GM13977 (cell line): ENCODE measurements around the gene SIGLECL1.
"Not testable (repeated sequence)": the region's sequence is repeated elsewhere in the genome, so short reads cannot be mapped to it uniquely, and the experiment has no call there.

Experiments
- DNase-seq: peaks from one replicate; pipeline ENCODE4 v3.0.0; 2012; ENCODE audit warnings: low spot score
- in situ Hi-C: fragments of 300-500 bp; cut with MboI; formaldehyde crosslinking; loops from one replicate; pipeline ENCODE4 v1.12.0; 2022; ENCODE audit warnings: low sequenced_read_pairs, low pct_unique_long_range_greater_than_20kb, mixed read lengths, inconsistent platforms; ENCODE audit not compliant: unreplicated experiment
- TF ChIP-seq, protein P1 (sequence below): IDR thresholded peaks from 2 replicates; pipeline ENCODE4 v1.5.1; 2012; ENCODE audit warnings: mild to moderate bottlenecking, control low read depth; ENCODE audit not compliant: insufficient read depth; ENCODE audit errors: extremely low read depth, missing control alignments

The SIGLECL1 gene

DNA sequence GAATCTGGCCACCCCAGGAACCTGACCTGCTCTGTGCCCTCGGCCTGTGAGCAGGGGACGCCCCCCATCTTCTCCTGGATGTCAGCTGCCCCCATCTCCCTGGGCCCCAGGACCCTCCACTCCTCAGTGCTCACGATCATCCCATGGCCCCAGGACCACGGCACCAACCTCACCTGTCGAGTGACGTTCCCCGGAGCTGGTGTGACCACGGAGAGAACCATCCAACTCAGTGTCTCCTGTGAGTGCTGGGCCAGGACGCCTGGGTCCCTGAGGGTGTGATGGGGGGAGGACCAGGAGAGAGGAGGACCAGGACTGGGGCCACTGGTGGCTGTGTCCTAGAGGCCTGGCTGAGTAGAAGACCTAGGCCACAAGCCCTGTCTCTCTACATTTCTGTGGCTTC, 39.0 kb upstream of the SIGLECL1 start:
- no peak for DNase-seq
- in situ Hi-C loops = no loop called here
- TF ChIP-seq, protein P1, sequence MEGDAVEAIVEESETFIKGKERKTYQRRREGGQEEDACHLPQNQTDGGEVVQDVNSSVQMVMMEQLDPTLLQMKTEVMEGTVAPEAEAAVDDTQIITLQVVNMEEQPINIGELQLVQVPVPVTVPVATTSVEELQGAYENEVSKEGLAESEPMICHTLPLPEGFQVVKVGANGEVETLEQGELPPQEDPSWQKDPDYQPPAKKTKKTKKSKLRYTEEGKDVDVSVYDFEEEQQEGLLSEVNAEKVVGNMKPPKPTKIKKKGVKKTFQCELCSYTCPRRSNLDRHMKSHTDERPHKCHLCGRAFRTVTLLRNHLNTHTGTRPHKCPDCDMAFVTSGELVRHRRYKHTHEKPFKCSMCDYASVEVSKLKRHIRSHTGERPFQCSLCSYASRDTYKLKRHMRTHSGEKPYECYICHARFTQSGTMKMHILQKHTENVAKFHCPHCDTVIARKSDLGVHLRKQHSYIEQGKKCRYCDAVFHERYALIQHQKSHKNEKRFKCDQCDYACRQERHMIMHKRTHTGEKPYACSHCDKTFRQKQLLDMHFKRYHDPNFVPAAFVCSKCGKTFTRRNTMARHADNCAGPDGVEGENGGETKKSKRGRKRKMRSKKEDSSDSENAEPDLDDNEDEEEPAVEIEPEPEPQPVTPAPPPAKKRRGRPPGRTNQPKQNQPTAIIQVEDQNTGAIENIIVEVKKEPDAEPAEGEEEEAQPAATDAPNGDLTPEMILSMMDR = no peak

DNA sequence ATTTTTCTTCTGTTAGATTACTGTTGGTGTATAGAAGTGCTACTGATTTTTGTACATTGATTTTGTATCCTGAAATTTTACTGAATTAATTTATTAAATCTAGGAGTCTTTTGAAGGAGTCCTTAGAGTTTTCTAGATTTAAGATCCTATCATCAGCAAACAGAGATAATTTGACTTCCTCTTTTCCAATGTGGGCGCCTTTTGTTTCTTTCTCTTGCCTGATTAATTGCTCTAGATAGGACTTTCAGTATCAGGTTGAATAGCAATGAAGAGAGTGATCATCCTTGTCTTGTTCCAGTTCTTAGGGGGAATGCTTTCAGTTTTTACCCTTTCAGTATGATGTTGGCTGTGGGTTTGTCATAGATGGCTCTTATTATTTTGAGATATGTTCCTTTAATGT, 31.6 kb upstream of the SIGLECL1 start:
- in situ Hi-C loops = no loop called here
- no peak for DNase-seq
- TF ChIP-seq, protein P1 = no peak

DNA sequence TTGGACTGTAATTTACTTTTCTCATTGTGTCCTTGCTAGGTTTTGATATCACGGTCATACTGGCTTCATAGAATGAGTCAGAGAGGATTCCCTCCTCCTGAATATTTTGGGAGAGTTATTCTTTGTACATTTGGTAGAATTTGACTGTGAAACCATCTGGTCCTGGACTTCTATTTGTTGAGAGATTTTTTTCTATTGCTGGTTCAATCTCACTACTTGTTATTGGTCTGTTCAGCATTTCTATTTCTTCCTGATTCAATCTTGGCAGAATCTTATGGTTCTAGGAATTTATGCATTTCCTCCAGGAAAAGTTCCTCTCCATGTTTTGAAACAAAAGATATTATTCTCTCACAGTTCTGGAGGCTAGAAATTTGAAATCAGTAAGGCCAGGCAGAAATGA, 30.9 kb upstream of the SIGLECL1 start:
- TF ChIP-seq, protein P1 = no peak
- in situ Hi-C loops = no loop called here
- no peak for DNase-seq

DNA sequence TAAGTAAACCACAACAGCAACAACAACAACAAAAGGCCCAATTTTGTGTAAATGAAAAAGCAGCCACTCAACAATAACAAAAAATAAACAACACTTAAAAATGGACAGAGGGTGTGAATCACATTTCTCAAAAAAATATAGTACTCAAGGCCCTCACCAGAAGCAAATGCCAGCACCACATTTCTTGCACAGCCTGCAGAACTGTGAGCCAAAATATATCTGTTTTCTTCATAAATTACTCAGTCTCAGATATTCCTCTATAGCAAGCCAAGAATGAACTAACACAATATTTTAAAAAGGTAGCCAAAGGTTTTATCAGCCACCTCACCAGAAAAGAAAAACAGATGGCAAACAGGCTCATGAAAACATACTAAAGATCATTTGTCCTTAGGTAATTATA, 29.9 kb upstream of the SIGLECL1 start:
- TF ChIP-seq, protein P1 = no peak
- in situ Hi-C loops = no loop called here
- DNase-seq = no peak

DNA sequence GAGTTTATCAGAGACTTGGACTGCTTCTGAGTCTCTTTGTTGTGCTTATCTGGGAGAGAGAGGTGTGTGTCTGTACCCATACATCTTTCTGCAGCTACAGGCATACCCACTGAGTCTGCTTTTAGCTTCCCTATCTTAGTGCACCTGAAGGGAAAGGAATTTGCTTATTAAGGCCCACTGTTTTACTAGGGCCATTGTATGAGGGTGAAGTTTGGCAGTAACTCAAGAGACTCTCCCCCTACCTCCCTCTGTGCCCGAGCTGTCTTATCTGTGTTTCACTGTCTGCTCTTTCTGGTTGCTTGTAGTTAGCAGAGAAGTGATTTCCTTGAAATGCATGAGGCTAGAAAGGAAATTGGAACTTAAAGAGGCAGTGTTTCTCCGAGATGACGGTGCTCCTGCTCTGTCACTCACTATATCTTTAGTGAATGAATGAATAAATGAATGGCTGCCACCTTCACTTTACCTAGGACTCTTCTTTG, 26.7 kb upstream of the SIGLECL1 start:
- DNase-seq = no peak
- in situ Hi-C loops = no loop called here
- TF ChIP-seq, protein P1 = no peak

DNA sequence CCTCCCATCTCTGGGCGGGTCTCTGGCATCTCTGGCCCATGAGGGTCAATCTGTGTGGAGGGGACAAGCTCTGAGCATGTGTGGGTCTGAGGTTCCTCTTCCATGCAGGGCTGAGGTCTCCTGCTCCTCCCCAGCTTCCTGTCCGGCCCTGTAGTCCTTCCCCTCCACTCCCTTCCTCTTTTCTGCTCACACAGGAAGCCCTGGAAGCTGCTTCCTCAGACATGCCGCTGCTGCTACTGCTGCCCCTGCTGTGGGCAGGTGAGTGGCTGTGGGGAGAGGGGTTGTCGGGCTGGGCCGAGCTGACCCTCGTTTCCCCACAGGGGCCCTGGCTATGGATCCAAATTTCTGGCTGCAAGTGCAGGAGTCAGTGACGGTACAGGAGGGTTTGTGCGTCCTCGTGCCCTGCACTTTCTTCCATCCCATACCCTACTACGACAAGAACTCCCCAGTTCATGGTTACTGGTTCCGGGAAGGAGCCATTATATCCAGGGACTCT, 25.9 kb upstream of the SIGLECL1 start, which contains the start of gene CD33:
Gene CD33 (plus strand): TSS at position 183 of the 496 bp plus-strand sequence. CDS start 39 bp downstream, at position 222.
- DNase-seq = not testable (repeated sequence)

DNA sequence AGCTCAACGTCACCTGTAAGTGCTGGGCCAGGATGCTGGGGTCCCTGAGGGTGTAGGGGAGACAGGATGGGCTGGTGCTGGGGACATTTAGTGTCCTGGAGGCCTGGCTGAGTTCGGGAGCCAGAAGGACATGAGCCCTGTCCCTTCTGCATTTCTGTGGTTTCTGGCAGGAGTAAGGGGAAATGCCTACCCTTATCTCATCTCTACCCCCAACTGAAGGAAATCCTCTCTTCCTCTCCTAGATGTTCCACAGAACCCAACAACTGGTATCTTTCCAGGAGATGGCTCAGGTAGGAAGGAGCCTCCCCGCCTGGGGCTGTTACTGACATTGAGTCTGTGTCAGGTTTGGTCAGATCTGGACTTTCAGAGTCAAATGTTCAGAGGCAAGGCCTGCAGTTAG, 24.8 kb upstream of the SIGLECL1 start:
- TF ChIP-seq, protein P1 = no peak
- DNase-seq = no peak
- in situ Hi-C loops = no loop called here

More for the DNA sequence above, 25.9 kb upstream of the SIGLECL1 start, which contains the start of gene CD33:
- in situ Hi-C loops = not testable (repeated sequence)
